Caco-2 (cell line): ENCODE results near the gene FAF2. TPM values are rescaled to one million over a fixed set of nuclear protein-coding genes. Genes with fewer than 3 reads are reported as not detected.
A peak's percentile ranks its signal among the peaks of the same experiment; 100 is the strongest.

Source experiments
- BruUV-seq: library from RNA; stranded (reverse); fragments of 400-500 nt; replicated peaks from 2 replicates; lab custom pipeline; 2021; lab: Mats Ljungman, UMichigan
- CTCF ChIA-PET: fragments of 300-600 bp; sonication (Branson Sonifier 250); formaldehyde crosslinking; loops from one replicate; lab custom pipeline; 2022; ENCODE audit warnings: antibody characterized with exemption; lab: Charles Lee
- POLR2A ChIA-PET: fragments of 300-600 bp; sonication (Branson Sonifier 250); formaldehyde crosslinking; loops from one replicate; lab custom pipeline; 2022; ENCODE audit warnings: antibody characterized with exemption; lab: Charles Lee
- DNase-seq, 2 experiments: peaks; one replicate each; pipeline versions ENCODE4 v3.0.0 to v3.0.0-alpha.2; 2020 to 2022
- H3K27me3 ChIP-seq: replicated peaks from 2 replicates; pipeline ENCODE4 v1.6.0; 2011; ENCODE audit warnings: low read length; ENCODE audit not compliant: control insufficient read depth, insufficient read depth
- H3K36me3 ChIP-seq: 2 replicates; pipeline ENCODE4 v1.5.1; 2011; ENCODE audit warnings: low read length; ENCODE audit not compliant: control insufficient read depth, insufficient read depth
- H3K4me1 ChIP-seq: fragments of 250-450 bp; sonication (Bioruptor Pico); 2 replicates; pipeline ENCODE4 v1.5.1; 2020; ENCODE audit warnings: mild to moderate bottlenecking
- H3K4me3 ChIP-seq: 2 replicates; pipeline ENCODE4 v1.5.1; 2011; ENCODE audit warnings: low read depth, mild to moderate bottlenecking, control low read depth, low read length
- H3K9me3 ChIP-seq: fragments of 250-450 bp; sonication (Bioruptor Pico); 2 replicates; pipeline ENCODE4 v1.5.1; 2020; ENCODE audit warnings: mild to moderate bottlenecking, moderate library complexity
- H3K27ac Mint-ChIP-seq: one replicate; pipeline ENCODE4 v1.8.0; 2022; ENCODE audit warnings: mixed read lengths; ENCODE audit not compliant: unreplicated experiment
- H3K27me3 Mint-ChIP-seq: one replicate; pipeline ENCODE4 v1.8.0; 2022; ENCODE audit warnings: mixed read lengths; ENCODE audit not compliant: insufficient read depth, unreplicated experiment
- H3K36me3 Mint-ChIP-seq: one replicate; pipeline ENCODE4 v1.8.0; 2022; ENCODE audit warnings: mild to moderate bottlenecking, mixed read lengths; ENCODE audit not compliant: insufficient read depth, unreplicated experiment
- H3K4me1 Mint-ChIP-seq: one replicate; pipeline ENCODE4 v1.8.0; 2022; ENCODE audit warnings: low read depth, mixed read lengths; ENCODE audit not compliant: unreplicated experiment
- H3K4me3 Mint-ChIP-seq: one replicate; pipeline ENCODE4 v1.8.0; 2022; ENCODE audit warnings: mild to moderate bottlenecking, moderate library complexity, mixed read lengths; ENCODE audit not compliant: unreplicated experiment
- H3K9me3 Mint-ChIP-seq: one replicate; pipeline ENCODE4 v1.8.0; 2022; ENCODE audit warnings: mixed read lengths; ENCODE audit not compliant: unreplicated experiment
- CTCF ChIP-seq, 2 experiments: fragments of 200-600 bp in 1 of 2; IDR thresholded peaks; 1 replicate in 1 of 2; 2 replicates in 1 of 2; pipeline versions ENCODE4 v1.5.1 to v1.8.0; 2011 to 2022; ENCODE audit warnings: antibody characterized with exemption in 1 of 2, control low read depth in 1 of 2, inconsistent platforms in 1 of 2, low read depth in 1 of 2, low read length in 1 of 2, mild to moderate bottlenecking in 1 of 2, moderate library complexity in 1 of 2; ENCODE audit not compliant: insufficient read depth in 1 of 2, severe bottlenecking in 1 of 2, unreplicated experiment in 1 of 2
- intact Hi-C: fragments of 100-400 bp; cut with micrococcal nuclease; formaldehyde crosslinking; loops from one replicate; pipeline ENCODE4 v1.10.0; 2022; ENCODE audit not compliant: unreplicated experiment
- total RNA-seq: library from RNA; stranded (reverse); gene quantifications from 2 replicates; pipeline ENCODE4 v1.2.3, GENCODE V29; 2022

The FAF2 gene
- total RNA-seq, 1 experiment from 2014 or later: 55.5 TPM

GRCh38 chr5:176429972-176430371 lies 18.2 kb upstream of the FAF2 start:
- ChIA-PET CTCF (interaction anchor here (1.1 kb wide), 1 partner anchor 18 kb away, joined by 3 read pairs; no protein-coding TSS in a partner anchor), POLR2A (no interaction called here)
- no peak overlapping the region for H3K4me3 Mint-ChIP-seq
- peaks cover 9% of the 10 kb centered on the region for H3K9me3 Mint-ChIP-seq
- peaks cover 8% of the 10 kb centered on the region for H3K36me3 Mint-ChIP-seq
- intact Hi-C loops: no loop called here
- no peak overlapping the region for H3K27ac Mint-ChIP-seq
- no peaks in the 10 kb centered on the region for H3K36me3 ChIP-seq
- H3K4me1 ChIP-seq: peaks cover 11% of the 10 kb centered on the region
- H3K27me3 Mint-ChIP-seq: no peaks in the 10 kb centered on the region
- no peaks in the 10 kb centered on the region for H3K27me3 ChIP-seq
- no peak for DNase-seq
- TF ChIP-seq CTCF (IDR thresholded peaks at IDR 0.05; ENCODE audit: insufficient read depth in 1 of 2, low read depth in 1 of 2, low read length in 1 of 2, severe bottlenecking in 1 of 2, unreplicated experiment in 1 of 2): peak in 1 of 2 experiments; percentile 20
- no peak overlapping the region for H3K4me3 ChIP-seq
- no peaks in the 10 kb centered on the region for H3K9me3 ChIP-seq
- peaks cover 7% of the 10 kb centered on the region for H3K4me1 Mint-ChIP-seq
- BruUV-seq: no TSS peak

GRCh38 chr5:176432707-176433106 lies 15.5 kb upstream of the FAF2 start:
- Mint-ChIP-seq H3K9me3 (peaks cover 9% of the 10 kb centered on the region), H3K27me3 (no peaks in the 10 kb centered on the region), H3K4me1 (no peaks in the 10 kb centered on the region), H3K27ac (no peak overlapping the region), H3K4me3 (no peak overlapping the region), H3K36me3 (peaks cover 8% of the 10 kb centered on the region)
- BruUV-seq: no TSS peak
- TF ChIP-seq CTCF (IDR thresholded peaks at IDR 0.05; ENCODE audit: insufficient read depth in 1 of 2, low read depth in 1 of 2, low read length in 1 of 2, severe bottlenecking in 1 of 2, unreplicated experiment in 1 of 2): no peak
- intact Hi-C loops: no loop called here
- no peak for DNase-seq
- H3K9me3 ChIP-seq: no peaks in the 10 kb centered on the region
- ChIA-PET CTCF (no interaction called here), POLR2A (no interaction called here)
- no peak overlapping the region for H3K4me3 ChIP-seq
- no peaks in the 10 kb centered on the region for H3K36me3 ChIP-seq
- no peaks in the 10 kb centered on the region for H3K4me1 ChIP-seq
- H3K27me3 ChIP-seq: no peaks in the 10 kb centered on the region

GRCh38 chr5:176436656-176437055 lies 11.5 kb upstream of the FAF2 start:
- peaks cover 12% of the 10 kb centered on the region for H3K4me1 Mint-ChIP-seq
- TF ChIP-seq CTCF (IDR thresholded peaks at IDR 0.05; ENCODE audit: insufficient read depth in 1 of 2, low read depth in 1 of 2, low read length in 1 of 2, severe bottlenecking in 1 of 2, unreplicated experiment in 1 of 2): no peak
- no peaks in the 10 kb centered on the region for H3K27me3 Mint-ChIP-seq
- intact Hi-C loops: no loop called here
- no TSS peak for BruUV-seq
- peaks cover 8% of the 10 kb centered on the region for H3K36me3 Mint-ChIP-seq
- no peak overlapping the region for H3K4me3 Mint-ChIP-seq
- DNase-seq: no peak
- Histone ChIP-seq H3K9me3 (no peaks in the 10 kb centered on the region), H3K27me3 (no peaks in the 10 kb centered on the region), H3K4me1 (peaks cover 6% of the 10 kb centered on the region; the same call in 1 of the 2 replicates), H3K36me3 (no peaks in the 10 kb centered on the region), H3K4me3 (no peak overlapping the region)
- POLR2A ChIA-PET: no interaction called here
- CTCF ChIA-PET: interaction anchor here (0.7 kb wide), 1 partner anchor 597 kb away, joined by 5 read pairs; no protein-coding TSS in a partner anchor
- peaks cover 9% of the 10 kb centered on the region for H3K9me3 Mint-ChIP-seq
- H3K27ac Mint-ChIP-seq: no peak overlapping the region
